ENCODE data around the gene AP3D1.

GRCh38 chr19:2079865-2080301 is 71.5 kb downstream of the AP3D1 start:
- peak; percentile 34; the same call in 1 of the 2 replicates for TF ChIP-seq POLR2A (IDR thresholded peaks at IDR 0.05; ENCODE audit: low read depth, low read length)
- no peak for TF ChIP-seq SPI1 (IDR thresholded peaks at IDR 0.05; ENCODE audit: low read depth, low read length)
- no peak for TF ChIP-seq POLR2AphosphoS5 (IDR thresholded peaks at IDR 0.05; ENCODE audit: low read depth, low read length)

All from GM12891 (cell line).